Stimulated activated CD4-positive, alpha-beta T cell treated with anti-CD3 and anti-CD28 coated beads, TNF-alpha, amount 100 ng/mL, for 24 hours (primary cell): Measurements from ENCODE around the gene SLX4IP.
A peak's percentile ranks its signal among the peaks of the same experiment; 100 is the strongest.

Experiments
- DNase-seq, 3 experiments: peaks; one replicate each; pipeline ENCODE4 v3.0.0-alpha.2; 2020; ENCODE audit warnings: low read depth in 3 of 3

The SLX4IP gene

GRCh38 chr20:10428008-10428407 is 7.1 kb upstream of the SLX4IP start:
- no peak for DNase-seq

GRCh38 chr20:10429443-10429981 is 5.6 kb upstream of the SLX4IP start:
- DNase-seq = no peak

- DNase-seq = no peak
Measured at GRCh38 chr20:10430000-10430466, 5.1 kb upstream of the SLX4IP start.

GRCh38 chr20:10430704-10431103 is 4.4 kb upstream of the SLX4IP start:
- DNase-seq = no peak

- no peak for DNase-seq
Measured at GRCh38 chr20:10432079-10432478, 3.0 kb upstream of the SLX4IP start.

GRCh38 chr20:10433014-10433622 is 2.0 kb upstream of the SLX4IP start:
- DNase-seq = no peak

GRCh38 chr20:10433623-10434466 is 1.3 kb upstream of the SLX4IP start, which contains the start of gene MKKS:
MKKS (minus strand) TSS chr20:10434222; CDS start chr20:10413514, 20,708 bp downstream.
- peak; percentile 75 to 81 (median 77) for DNase-seq

GRCh38 chr20:10434467-10434831 is 656 bp upstream of the SLX4IP start:
- peak; percentile 71 to 76 (median 71) for DNase-seq

GRCh38 chr20:10436053-10436699 is 1.1 kb downstream of the SLX4IP start:
- DNase-seq = no peak

- DNase-seq = no peak
Measured at GRCh38 chr20:10438217-10438616, 3.1 kb downstream of the SLX4IP start.

- DNase-seq = no peak
Measured at GRCh38 chr20:10443936-10444335, 8.8 kb downstream of the SLX4IP start.

GRCh38 chr20:10445758-10446157 is 10.7 kb downstream of the SLX4IP start:
- DNase-seq = no peak

GRCh38 chr20:10447028-10447427 is 11.9 kb downstream of the SLX4IP start:
- DNase-seq = peak in 2 of 3 experiments; percentile 34 to 37

GRCh38 chr20:10448270-10449156 is 13.4 kb downstream of the SLX4IP start:
- no peak for DNase-seq

GRCh38 chr20:10449270-10449669 is 14.2 kb downstream of the SLX4IP start:
- DNase-seq = no peak

GRCh38 chr20:10453241-10453640 is 18.1 kb downstream of the SLX4IP start:
- peak in 1 of 3 experiments; percentile 22 for DNase-seq

- DNase-seq = no peak
Measured at GRCh38 chr20:10454151-10454750, 19.1 kb downstream of the SLX4IP start.

- DNase-seq = no peak
Measured at GRCh38 chr20:10461495-10461894, 26.4 kb downstream of the SLX4IP start.

GRCh38 chr20:10462516-10462915 is 27.4 kb downstream of the SLX4IP start:
- no peak for DNase-seq

GRCh38 chr20:10463622-10464021 is 28.5 kb downstream of the SLX4IP start:
- no peak for DNase-seq

GRCh38 chr20:10465135-10465534 is 30.0 kb downstream of the SLX4IP start:
- DNase-seq = no peak
